Natural killer cell (primary cell): ENCODE measurements around the gene NFILZ. TPM values are rescaled to one million over a fixed set of nuclear protein-coding genes. Genes with fewer than 3 reads are reported as not detected.

Experiments used
- ATAC-seq, 3 donors: fragments of 150-1000 bp in 2 of 3; fragments of 200-7000 bp in 1 of 3; cut with Tn5 transposase; 1 replicate in 1 of 3; 2 replicates in 2 of 3; pipeline ENCODE4 v1.10.0; 2021; ENCODE audit warnings: mild to moderate bottlenecking in 2 of 3, moderate library complexity in 2 of 3
- DNase-seq, 2 donors: peaks; one replicate each; pipeline versions ENCODE4 v3.0.0 to v3.0.0-alpha.2; 2013 to 2021; ENCODE audit warnings: mixed read lengths in 1 of 2
- H3K27ac ChIP-seq: one replicate; pipeline ENCODE4 v1.5.1; 2013; ENCODE audit warnings: mild to moderate bottlenecking, low read length
- H3K27me3 ChIP-seq: one replicate; pipeline ENCODE4 v1.6.1; 2013; ENCODE audit warnings: low read length; ENCODE audit not compliant: control insufficient read depth, insufficient read depth
- H3K36me3 ChIP-seq: one replicate; pipeline ENCODE4 v1.6.1; 2013; ENCODE audit warnings: low read length; ENCODE audit not compliant: control insufficient read depth, insufficient read depth
- H3K4me1 ChIP-seq: one replicate; pipeline ENCODE4 v1.6.1; 2013; ENCODE audit warnings: low read length; ENCODE audit not compliant: control insufficient read depth, insufficient read depth
- H3K4me3 ChIP-seq: one replicate; pipeline ENCODE4 v1.5.1; 2013; ENCODE audit warnings: low read length
- H3K9me3 ChIP-seq: one replicate; pipeline ENCODE4 v1.6.1; 2013; ENCODE audit warnings: low read length; ENCODE audit not compliant: control insufficient read depth, insufficient read depth
- H3K27ac Mint-ChIP-seq, 2 donors: one replicate each; pipeline ENCODE4 v1.8.0; 2022; ENCODE audit warnings: mild to moderate bottlenecking in 2 of 2, mixed read lengths in 2 of 2, moderate library complexity in 1 of 2
- H3K27me3 Mint-ChIP-seq, 2 donors: one replicate each; pipeline ENCODE4 v1.8.0; 2022; ENCODE audit warnings: low read depth in 2 of 2, mixed read lengths in 2 of 2
- H3K36me3 Mint-ChIP-seq: one replicate; pipeline ENCODE4 v1.8.0; 2022; ENCODE audit warnings: mixed read lengths
- H3K4me1 Mint-ChIP-seq, 2 donors: one replicate each; pipeline ENCODE4 v1.8.0; 2022; ENCODE audit warnings: mixed read lengths in 2 of 2
- H3K4me3 Mint-ChIP-seq: one replicate; pipeline ENCODE4 v1.8.0; 2022; ENCODE audit warnings: mild to moderate bottlenecking, moderate library complexity, mixed read lengths
- H3K9me3 Mint-ChIP-seq, 2 donors: one replicate each; pipeline ENCODE4 v1.8.0; 2022; ENCODE audit warnings: mixed read lengths in 2 of 2
- WGBS: methylation state at CpG from one replicate; pipeline ENCODE4 v1.1.7; 2013; ENCODE audit warnings: missing lambda C conversion rate; ENCODE audit not compliant: insufficient coverage; 5-methylcytosine and 5-hydroxymethylcytosine counted together
- intact Hi-C: fragments of 100-400 bp; cut with micrococcal nuclease; formaldehyde crosslinking; loops from one replicate; pipeline ENCODE4 v1.14.2; 2022
- total RNA-seq, 4 donors: library from RNA; stranded (reverse); fragments of 120-200 nt in 1 of 4; gene quantifications; one replicate each; pipeline versions ENCODE4 v1.2.3 to v1.2.4, GENCODE V29; 2013 to 2022
- TF ChIP-seq, protein P1 (sequence below): fragments of 200-600 bp; IDR thresholded peaks from one replicate; pipeline ENCODE4 v1.8.0; 2022; ENCODE audit warnings: antibody characterized with exemption

Gene NFILZ
- total RNA-seq, 3 donors from 2014 or later (not counting 1 experiment from before 2014, with no cell fraction given), result not detected

DNA sequence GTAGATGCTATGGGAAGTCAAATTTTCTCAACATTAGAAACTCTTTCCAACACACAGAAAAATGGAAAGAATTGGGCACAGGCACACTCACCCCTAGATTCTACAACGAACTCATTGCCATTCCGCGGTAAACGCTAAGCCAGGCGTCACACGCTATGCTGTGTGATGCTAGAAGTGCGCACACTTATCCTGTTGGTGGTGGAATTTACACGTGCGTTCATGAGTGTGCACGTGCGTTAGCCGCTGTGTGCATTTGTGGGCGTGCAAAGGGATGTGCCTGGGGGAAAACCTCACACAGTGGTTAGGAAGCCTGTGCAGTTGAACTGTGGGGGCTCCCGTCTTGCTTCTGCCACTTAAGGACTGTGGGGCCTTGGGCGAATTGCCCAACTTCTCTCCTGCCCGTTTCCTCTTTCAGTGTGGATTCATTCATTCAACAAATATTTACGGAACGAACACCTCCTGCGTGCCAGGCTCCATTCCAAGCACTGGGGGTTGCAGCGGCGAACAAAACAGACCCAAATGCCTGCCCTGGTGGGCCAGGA, 7.7 kb downstream of the NFILZ start:
- TF ChIP-seq, protein P1, sequence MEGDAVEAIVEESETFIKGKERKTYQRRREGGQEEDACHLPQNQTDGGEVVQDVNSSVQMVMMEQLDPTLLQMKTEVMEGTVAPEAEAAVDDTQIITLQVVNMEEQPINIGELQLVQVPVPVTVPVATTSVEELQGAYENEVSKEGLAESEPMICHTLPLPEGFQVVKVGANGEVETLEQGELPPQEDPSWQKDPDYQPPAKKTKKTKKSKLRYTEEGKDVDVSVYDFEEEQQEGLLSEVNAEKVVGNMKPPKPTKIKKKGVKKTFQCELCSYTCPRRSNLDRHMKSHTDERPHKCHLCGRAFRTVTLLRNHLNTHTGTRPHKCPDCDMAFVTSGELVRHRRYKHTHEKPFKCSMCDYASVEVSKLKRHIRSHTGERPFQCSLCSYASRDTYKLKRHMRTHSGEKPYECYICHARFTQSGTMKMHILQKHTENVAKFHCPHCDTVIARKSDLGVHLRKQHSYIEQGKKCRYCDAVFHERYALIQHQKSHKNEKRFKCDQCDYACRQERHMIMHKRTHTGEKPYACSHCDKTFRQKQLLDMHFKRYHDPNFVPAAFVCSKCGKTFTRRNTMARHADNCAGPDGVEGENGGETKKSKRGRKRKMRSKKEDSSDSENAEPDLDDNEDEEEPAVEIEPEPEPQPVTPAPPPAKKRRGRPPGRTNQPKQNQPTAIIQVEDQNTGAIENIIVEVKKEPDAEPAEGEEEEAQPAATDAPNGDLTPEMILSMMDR, result no peak
- no peaks in the 10 kb centered on the region for H3K27me3 ChIP-seq
- DNase-seq (no peak), ATAC-seq (peak in 2 of 3 donors; percentile 51 to 55)
- H3K4me3 ChIP-seq, result no peak overlapping the region
- no peaks in the 10 kb centered on the region for H3K36me3 ChIP-seq
- H3K27me3 Mint-ChIP-seq, result peaks cover 5 to 14% of the 10 kb centered on the region in 2 donors
- 13% methylated on average over 21 of the region's 21 CpGs for WGBS
- H3K27ac ChIP-seq, result no peak overlapping the region
- H3K4me3 Mint-ChIP-seq, result no peak overlapping the region
- H3K4me1 Mint-ChIP-seq, result peaks cover 15 to 17% of the 10 kb centered on the region in 2 donors
- peaks cover 9% of the 10 kb centered on the region for H3K4me1 ChIP-seq
- intact Hi-C loops, result no loop called here
- no peaks in the 10 kb centered on the region for H3K9me3 Mint-ChIP-seq
- no peaks in the 10 kb centered on the region for H3K9me3 ChIP-seq
- H3K27ac Mint-ChIP-seq, result peak overlapping the region in 1 of 2 donors; percentile 20
- H3K36me3 Mint-ChIP-seq, result no peaks in the 10 kb centered on the region

DNA sequence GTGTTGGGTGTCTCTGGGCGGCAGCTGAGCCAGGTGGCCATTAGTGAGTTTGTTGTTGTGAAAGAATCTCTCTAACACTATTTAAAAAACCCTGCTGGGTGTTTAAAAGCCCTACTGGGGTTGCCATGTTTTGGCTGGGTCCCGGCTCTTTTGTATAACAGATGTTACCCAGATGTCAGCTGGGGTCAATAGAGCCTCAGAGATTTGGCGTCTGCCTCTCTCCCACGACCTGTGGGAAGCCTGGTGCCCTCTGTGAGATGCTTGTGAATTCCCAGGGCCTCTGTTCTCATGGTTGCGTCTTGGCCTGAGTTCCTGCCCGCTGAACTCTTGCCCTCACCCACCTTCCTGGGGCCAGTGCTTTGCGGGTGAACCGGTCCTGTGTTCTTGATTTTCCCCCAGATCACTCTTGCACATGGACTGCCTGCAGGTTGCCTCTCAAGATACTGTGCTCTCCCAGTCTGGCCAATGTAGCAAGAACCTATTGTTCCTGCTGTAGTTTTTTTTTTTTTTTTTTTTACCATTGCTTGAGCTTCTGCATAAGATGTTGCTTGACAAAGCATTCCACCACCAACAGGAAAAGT, 9.5 kb downstream of the NFILZ start:
- H3K36me3 ChIP-seq, result no peaks in the 10 kb centered on the region
- H3K4me3 ChIP-seq, result no peak overlapping the region
- H3K4me1 ChIP-seq, result peaks cover 9% of the 10 kb centered on the region
- no peaks in the 10 kb centered on the region for H3K36me3 Mint-ChIP-seq
- no peak overlapping the region for H3K27ac Mint-ChIP-seq
- ATAC-seq (no peak), DNase-seq (no peak)
- TF ChIP-seq, protein P1, result no peak
- 83% methylated on average over 7 of the region's 8 CpGs for WGBS
- H3K27ac ChIP-seq, result no peak overlapping the region
- intact Hi-C loops, result no loop called here
- no peaks in the 10 kb centered on the region for H3K9me3 Mint-ChIP-seq
- H3K27me3 ChIP-seq, result no peaks in the 10 kb centered on the region
- no peaks in the 10 kb centered on the region for H3K9me3 ChIP-seq
- H3K27me3 Mint-ChIP-seq, result peaks cover 5 to 14% of the 10 kb centered on the region in 2 donors
- H3K4me1 Mint-ChIP-seq, result peaks cover 15 to 17% of the 10 kb centered on the region in 2 donors
- no peak overlapping the region for H3K4me3 Mint-ChIP-seq

DNA sequence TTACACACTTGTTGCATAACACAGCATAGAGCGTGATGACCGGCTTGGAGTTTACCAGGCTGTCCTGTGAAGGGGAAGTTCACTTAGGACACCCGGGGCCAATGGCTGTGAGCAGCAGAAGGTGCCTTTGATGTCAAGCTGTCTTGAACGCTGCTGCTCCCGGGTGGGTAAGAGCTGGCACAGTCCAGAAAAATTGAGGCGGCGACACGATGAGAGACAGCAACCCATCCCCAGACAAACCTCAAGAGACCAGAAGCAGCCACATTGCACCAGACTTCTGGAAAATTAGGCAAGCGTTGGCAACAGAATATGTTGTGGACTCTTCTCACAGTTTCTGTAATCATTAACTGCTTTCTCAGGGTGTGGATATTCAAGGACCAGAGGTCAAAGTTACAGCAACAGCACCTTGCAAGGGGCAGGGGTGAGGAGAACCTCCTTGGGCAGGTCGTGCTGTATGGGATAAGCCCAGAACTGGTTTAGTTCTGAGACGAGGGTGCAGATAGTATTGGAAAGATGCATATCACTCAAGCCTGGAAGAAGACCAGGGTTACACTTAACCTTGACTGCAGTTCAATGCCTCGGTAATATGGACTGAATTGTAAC, 10.1 kb downstream of the NFILZ start:
- Mint-ChIP-seq H3K9me3 (no peaks in the 10 kb centered on the region), H3K36me3 (no peaks in the 10 kb centered on the region), H3K4me1 (peaks cover 15 to 17% of the 10 kb centered on the region in 2 donors), H3K4me3 (no peak overlapping the region), H3K27ac (no peak overlapping the region), H3K27me3 (peaks cover 5 to 14% of the 10 kb centered on the region in 2 donors)
- no peaks in the 10 kb centered on the region for H3K9me3 ChIP-seq
- TF ChIP-seq, protein P1, result no peak
- peak in 1 of 3 donors; percentile 69 for ATAC-seq
- no peak overlapping the region for H3K4me3 ChIP-seq
- H3K27me3 ChIP-seq, result no peaks in the 10 kb centered on the region
- peaks cover 9% of the 10 kb centered on the region for H3K4me1 ChIP-seq
- intact Hi-C loops, result no loop called here
- WGBS, result 73% methylated on average over 12 of the region's 12 CpGs
- H3K36me3 ChIP-seq, result no peaks in the 10 kb centered on the region
- DNase-seq, result no peak
- no peak overlapping the region for H3K27ac ChIP-seq
